GM12878 (cell line): Measurements from ENCODE around the gene TMEM131L. TPM values are rescaled to one million over a fixed set of nuclear protein-coding genes. Genes with fewer than 3 reads are reported as not detected.
A peak's percentile ranks its signal among the peaks of the same experiment; 100 is the strongest.
"Not testable (repeated sequence)": the region's sequence is repeated elsewhere in the genome, so short reads cannot be mapped to it uniquely, and the experiment has no call there.

Source experiments
- ATAC-seq: fragments of 200-7000 bp; cut with Tn5 transposase; 3 replicates; pipeline ENCODE4 v1.9.1; 2020; ENCODE audit warnings: mild to moderate bottlenecking, moderate library complexity
- BruUV-seq: library from RNA; stranded (reverse); fragments of 400-500 nt; replicated peaks from 2 replicates; lab custom pipeline; 2021; lab: Mats Ljungman, UMichigan
- CTCF ChIA-PET: fragments of 300-600 bp; sonication (Branson Sonifier 250); formaldehyde crosslinking; extraction: SDS; loops from one replicate; lab custom pipeline; 2021; ENCODE audit warnings: inconsistent platforms; lab: Yijun Ruan, JAX
- POLR2A ChIA-PET: fragments of 350-600 bp; formaldehyde crosslinking; extraction: SDS; loops from one replicate; lab custom pipeline; 2021; ENCODE audit warnings: inconsistent platforms; lab: Charles Lee
- RAD21 ChIA-PET: fragments of 300-600 bp; sonication (Branson Sonifier 250); formaldehyde crosslinking; loops from one replicate; lab custom pipeline; 2023; ENCODE audit warnings: antibody characterized with exemption; ENCODE audit not compliant: unreplicated experiment; lab: Charles Lee
- SMC1A ChIA-PET: fragments of 300-600 bp; sonication (Branson Sonifier 250); formaldehyde crosslinking; loops from one replicate; lab custom pipeline; 2023; ENCODE audit not compliant: unreplicated experiment, uncharacterized antibody; lab: Charles Lee
- DNase-seq: peaks from one replicate; pipeline ENCODE4 v3.0.0-alpha.2; 2011; ENCODE audit warnings: low read depth, low spot score
- FAIRE-seq: peaks from 3 replicates; lab custom pipeline; 2011; peaks lifted over from hg19 to GRCh38; lab: Jason Lieb, UNC
- H2AFZ ChIP-seq: 2 replicates; pipeline ENCODE4 v1.6.0; 2011; ENCODE audit warnings: low read depth, low read length, control low read depth; ENCODE audit not compliant: control insufficient read depth
- H3K27ac ChIP-seq: 2 replicates; pipeline ENCODE4 v1.5.1; 2011; ENCODE audit warnings: control low read depth; ENCODE audit not compliant: control insufficient read depth, insufficient read depth
- H3K27me3 ChIP-seq, 2 experiments: replicated peaks in 1 of 2; 2 replicates each; pipeline versions ENCODE4 v1.6.0 to v1.6.1; 2011; ENCODE audit warnings: low read length in 1 of 2; ENCODE audit not compliant: control insufficient read depth in 2 of 2, insufficient read depth in 2 of 2
- H3K36me3 ChIP-seq, 2 experiments: 2 replicates each; pipeline ENCODE4 v1.5.1; 2011; ENCODE audit warnings: low read length in 1 of 2; ENCODE audit not compliant: control insufficient read depth in 2 of 2, insufficient read depth in 2 of 2
- H3K4me1 ChIP-seq: 2 replicates; pipeline ENCODE4 v1.6.1; 2011; ENCODE audit warnings: mild to moderate bottlenecking, low read length, moderate library complexity, mixed read lengths; ENCODE audit not compliant: control insufficient read depth, insufficient read depth
- H3K4me2 ChIP-seq: 2 replicates; pipeline ENCODE4 v1.6.0; 2011; ENCODE audit warnings: control low read depth; ENCODE audit not compliant: control insufficient read depth, insufficient read depth
- H3K4me3 ChIP-seq: fragments of 200-600 bp; sonication (generic); 2 replicates; pipeline ENCODE4 v1.5.1; 2016
- H3K79me2 ChIP-seq: 2 replicates; pipeline ENCODE4 v1.6.0; 2011; ENCODE audit warnings: low read length; ENCODE audit not compliant: control insufficient read depth, insufficient read depth
- H3K9ac ChIP-seq: 2 replicates; pipeline ENCODE4 v1.8.0; 2011; ENCODE audit warnings: low read length, control low read depth, mixed read lengths; ENCODE audit not compliant: control insufficient read depth, insufficient read depth
- H3K9me3 ChIP-seq: replicated peaks from 3 replicates; pipeline ENCODE4 v1.5.1; 2011; ENCODE audit warnings: mild to moderate bottlenecking, low read length; ENCODE audit not compliant: control insufficient read depth, insufficient read depth
- H4K20me1 ChIP-seq: 2 replicates; pipeline ENCODE4 v1.6.0; 2011; ENCODE audit not compliant: control insufficient read depth, insufficient read depth
- ATF2 ChIP-seq: IDR thresholded peaks from 2 replicates; pipeline ENCODE4 v1.6.1; 2012; ENCODE audit warnings: low read length, inconsistent platforms
- BHLHE40 ChIP-seq, 2 experiments: fragments of 450-650 bp in 1 of 2; IDR thresholded peaks; 2 replicates each; pipeline ENCODE4 v1.6.1; 2011 to 2017; ENCODE audit warnings: low read depth in 2 of 2, borderline replicate concordance in 1 of 2, improper control_type of control experiment in 1 of 2, low read length in 1 of 2, mild to moderate bottlenecking in 1 of 2
- PAX5 ChIP-seq: IDR thresholded peaks from 2 replicates; pipeline ENCODE4 v1.6.1; 2011; ENCODE audit warnings: low read depth, low read length, borderline replicate concordance
- POLR2A ChIP-seq: IDR thresholded peaks from 2 replicates; pipeline ENCODE4 v1.6.1; 2011; ENCODE audit warnings: low read depth, mild to moderate bottlenecking, low read length
- WGBS: methylation state at CpG from one replicate; pipeline ENCODE4 v1.1.6; 2016; ENCODE audit warnings: low lambda C conversion rate; ENCODE audit not compliant: insufficient replicate concordance, insufficient coverage; ENCODE audit errors: missing lambda C conversion rate; 5-methylcytosine and 5-hydroxymethylcytosine counted together
- in situ Hi-C: fragments of 300-500 bp; cut with MboI; formaldehyde crosslinking; loops from 9 replicates; pipeline ENCODE4 v1.14.3; 2018; ENCODE audit warnings: mixed read lengths
- intact Hi-C: fragments of 100-400 bp; cut with micrococcal nuclease; formaldehyde crosslinking; loops from one replicate; pipeline ENCODE4 v1.14.2; 2022; ENCODE audit not compliant: unreplicated experiment
- polyA plus RNA-seq, 11 experiments: library from polyadenylated mRNA; depleted of rRNA in 4 of 11; unstranded in 6 of 11; stranded (reverse) in 5 of 11; fragments of >200 nt; fragmentation: Nextera tagmentation in 4 of 11; fragmentation: Illumina TruSeq in 1 of 11; extraction: Ambion mirVana in 4 of 11; extraction: Trizol in 1 of 11; gene quantifications; 1 replicate in 1 of 11; 2 replicates in 10 of 11; pipeline versions ENCODE4 v1.2.1 to v1.2.3, GENCODE V29; 2011 to 2016; ENCODE audit warnings: inconsistent platforms in 2 of 11, missing spikeins in 2 of 11, low read depth in 1 of 11
- total RNA-seq, 4 experiments: library from RNA; depleted of rRNA in 3 of 4; stranded (reverse); fragments of >200 nt in 3 of 4; fragmentation: Illumina TruSeq in 1 of 4; extraction: Trizol in 1 of 4; gene quantifications; 2 replicates each; pipeline versions ENCODE4 v1.2.1 to v1.2.3, GENCODE V29; 2013 to 2021

The TMEM131L gene
- total and polyA plus RNA-seq, 10 of the 15 experiments (the other 5 are each of a cell fraction or from before 2014, with no cell fraction given) = 8.5 to 101 (median 74.4) TPM

DNA sequence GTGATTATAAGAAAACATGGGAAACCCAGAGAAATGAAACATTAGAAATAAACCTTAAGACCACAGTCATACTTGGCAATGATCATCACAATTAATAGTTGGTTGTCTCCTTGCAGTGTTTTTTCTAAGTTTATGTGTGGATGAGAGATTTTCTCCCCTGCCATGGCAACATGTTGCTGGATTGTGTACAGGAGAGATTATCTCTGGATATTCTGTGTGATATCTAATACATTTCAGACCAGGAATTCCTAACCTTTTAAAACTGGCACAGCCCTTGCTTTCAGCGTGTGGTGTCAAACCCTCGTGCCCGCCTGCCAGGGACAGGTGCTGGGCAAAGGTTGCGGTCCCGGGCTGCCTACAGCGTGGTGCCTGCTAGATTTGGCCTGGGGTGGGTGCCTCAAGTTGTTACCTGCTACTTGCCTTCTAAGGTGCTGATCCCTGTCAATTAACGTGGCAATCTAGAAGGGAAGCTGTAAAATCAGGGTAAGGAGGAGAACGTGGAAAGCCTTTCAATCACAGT is 100.5 kb downstream of the TMEM131L start:
- TSS peak; percentile 3 for BruUV-seq
- ChIA-PET POLR2A (interaction anchor here (0.6 to 1.2 kb wide), 5 partner anchors 8 to 197 kb away, joined by 3 to 7 read pairs (median 3); no protein-coding TSS in a partner anchor), SMC1A (interaction anchor here (1.2 to 5.5 kb wide), 6 partner anchors 15 to 119 kb away, joined by 3 to 26 read pairs (median 7); no protein-coding TSS in a partner anchor), RAD21 (no interaction called here), CTCF (interaction anchor here (0.6 kb wide), 1 partner anchor 72 kb away, joined by 3 read pairs; no protein-coding TSS in a partner anchor)
- peaks cover 15 to 23% of the 10 kb centered on the region in 2 experiments for H3K36me3 ChIP-seq
- peaks cover 15% of the 10 kb centered on the region; the same call in 1 of the 2 replicates for H4K20me1 ChIP-seq
- no peaks in the 10 kb centered on the region for H3K9me3 ChIP-seq
- H3K4me1 ChIP-seq = peaks cover 35% of the 10 kb centered on the region
- H3K27ac ChIP-seq = no peak overlapping the region
- no peaks in the 10 kb centered on the region for H3K27me3 ChIP-seq
- peaks cover 65% of the 10 kb centered on the region for H3K79me2 ChIP-seq
- TF ChIP-seq PAX5 (no peak), POLR2A (0 out of 2 replicates have a peak, but pooled peaks have one; percentile 27), BHLHE40 (IDR thresholded peaks at IDR 0.05; ENCODE audit: borderline replicate concordance in 1 of 2, low read depth in 2 of 2, low read length in 1 of 2) (no peak), ATF2 (no peak)
- intact Hi-C loops (no loop called here), in situ Hi-C loops (no loop called here)
- no peak overlapping the region for H3K9ac ChIP-seq
- no peak overlapping the region for H3K4me3 ChIP-seq
- DNase-seq (no peak), ATAC-seq (no peak), FAIRE-seq (no peak)
- no peak overlapping the region for H2AFZ ChIP-seq
- no peak overlapping the region for H3K4me2 ChIP-seq
- WGBS = 97% methylated on average over 8 of the region's 8 CpGs

- BruUV-seq, H3K4me3 ChIP-seq, H3K9me3 ChIP-seq, DNase-seq, intact Hi-C loops, in situ Hi-C loops, H3K4me2 ChIP-seq, H3K9ac ChIP-seq, H2AFZ ChIP-seq, H3K27me3 ChIP-seq, ATAC-seq, H3K27ac ChIP-seq, FAIRE-seq: not testable (repeated sequence)
- ChIA-PET SMC1A (interaction anchor here (1.1 to 5.5 kb wide), 12 partner anchors 8 to 134 kb away, joined by 3 to 26 read pairs (median 4); no protein-coding TSS in a partner anchor), CTCF (interaction anchor here (0.6 to 1.3 kb wide), 5 partner anchors 9 to 47 kb away, joined by 3 to 4 read pairs (median 3); no protein-coding TSS in a partner anchor), RAD21 (interaction anchor here (1.3 kb wide), 1 partner anchor 72 kb away, joined by 4 read pairs; no protein-coding TSS in a partner anchor), POLR2A (interaction anchor here (0.7 to 1.8 kb wide), 4 partner anchors 20 to 84 kb away, joined by 3 to 7 read pairs (median 4); no protein-coding TSS in a partner anchor)
- Histone ChIP-seq H3K79me2 (peaks cover 68% of the 10 kb centered on the region), H3K36me3 (peaks cover 15 to 24% of the 10 kb centered on the region in 2 experiments), H3K4me1 (peaks cover 33% of the 10 kb centered on the region), H4K20me1 (peaks cover 15% of the 10 kb centered on the region; the same call in 1 of the 2 replicates)
- 85% methylated on average over 3 of the region's 3 CpGs for WGBS
Measured at GRCh38 chr4:153567660-153568059, 101.5 kb downstream of the TMEM131L start.
